ENCODE measurements around the gene PCDHAC1. TPM values are rescaled to one million over a fixed set of nuclear protein-coding genes. Genes with fewer than 3 reads are reported as not detected.

The PCDHAC1 gene, protein sequence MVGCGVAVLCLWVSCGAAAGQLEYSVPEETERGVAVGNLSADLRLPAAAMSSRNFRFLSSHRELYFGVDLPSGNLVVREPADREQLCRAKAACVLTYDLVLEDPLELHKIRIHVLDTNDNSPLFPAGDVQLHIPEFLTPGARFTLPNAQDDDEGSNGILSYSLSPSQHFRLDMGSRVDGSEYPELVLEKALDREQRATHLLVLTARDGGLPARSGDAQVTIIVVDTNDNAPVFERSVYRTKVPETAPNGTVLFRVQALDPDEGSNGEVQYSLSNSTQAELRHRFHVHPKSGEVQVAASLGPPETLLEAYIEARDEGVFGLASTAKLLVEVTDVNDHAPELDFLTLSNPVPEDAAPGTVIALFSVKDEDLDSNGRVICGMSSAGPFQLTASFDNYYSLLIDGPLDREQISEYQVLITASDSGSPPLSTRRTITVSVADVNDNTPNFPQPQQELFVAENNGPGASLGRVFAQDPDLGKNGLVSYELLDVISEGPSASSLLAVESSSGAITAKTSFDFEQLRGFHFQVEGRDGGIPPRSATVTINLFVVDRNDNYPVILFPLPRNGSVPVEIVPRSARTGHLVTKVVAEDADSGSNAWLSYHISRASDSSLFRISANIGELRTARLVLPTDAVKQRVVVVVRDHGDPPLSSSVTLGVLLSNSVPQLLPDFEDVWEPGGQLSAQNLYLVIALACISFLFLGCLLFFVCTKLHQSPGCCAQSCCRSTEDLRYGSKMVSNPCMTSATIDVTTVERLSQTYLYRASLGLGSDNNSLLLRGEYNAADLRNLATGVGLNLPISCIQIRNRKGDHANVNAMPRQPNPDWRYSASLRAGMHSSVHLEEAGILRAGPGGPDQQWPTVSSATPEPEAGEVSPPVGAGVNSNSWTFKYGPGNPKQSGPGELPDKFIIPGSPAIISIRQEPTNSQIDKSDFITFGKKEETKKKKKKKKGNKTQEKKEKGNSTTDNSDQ
- 0.07 TPM in 1 of 2 replicates, not detected in the other for total RNA-seq

DNA sequence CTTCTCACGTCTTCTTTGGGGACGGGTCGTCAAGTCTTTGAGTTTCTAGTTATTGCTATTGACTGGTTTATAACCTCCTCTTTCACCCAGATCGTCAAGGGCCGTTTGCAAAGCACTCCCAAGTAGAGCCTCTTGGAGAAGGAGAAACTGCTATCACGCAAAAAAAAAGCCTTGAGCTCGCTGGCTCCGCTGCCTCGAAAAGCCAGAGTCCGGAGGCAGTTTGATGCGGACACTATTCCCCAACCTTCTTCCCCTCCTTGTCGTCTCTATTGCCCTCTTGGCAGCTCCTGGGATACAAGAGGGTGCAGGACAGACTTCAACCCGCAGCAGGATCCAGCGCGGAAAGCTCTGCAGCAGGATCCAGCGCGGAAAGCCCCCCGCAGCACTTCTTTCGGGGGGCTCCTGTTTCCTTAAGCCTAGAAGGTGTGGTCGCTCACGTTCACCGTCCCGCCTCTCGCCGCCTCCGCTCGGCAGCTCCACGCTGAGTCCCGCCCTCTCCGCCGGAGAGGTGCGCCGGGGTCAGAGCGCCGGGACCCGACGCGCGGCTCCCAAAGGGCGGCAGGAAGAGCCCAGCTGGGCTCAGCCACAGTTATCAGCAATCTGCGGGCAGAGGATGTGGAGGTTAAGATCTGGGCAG lies at the start of gene PCDHAC1:
TSS of gene PCDHAC1 (plus strand) at position 494 of the 637 bp plus-strand sequence. CDS start 594 bp downstream, outside the sequence.

DNA sequence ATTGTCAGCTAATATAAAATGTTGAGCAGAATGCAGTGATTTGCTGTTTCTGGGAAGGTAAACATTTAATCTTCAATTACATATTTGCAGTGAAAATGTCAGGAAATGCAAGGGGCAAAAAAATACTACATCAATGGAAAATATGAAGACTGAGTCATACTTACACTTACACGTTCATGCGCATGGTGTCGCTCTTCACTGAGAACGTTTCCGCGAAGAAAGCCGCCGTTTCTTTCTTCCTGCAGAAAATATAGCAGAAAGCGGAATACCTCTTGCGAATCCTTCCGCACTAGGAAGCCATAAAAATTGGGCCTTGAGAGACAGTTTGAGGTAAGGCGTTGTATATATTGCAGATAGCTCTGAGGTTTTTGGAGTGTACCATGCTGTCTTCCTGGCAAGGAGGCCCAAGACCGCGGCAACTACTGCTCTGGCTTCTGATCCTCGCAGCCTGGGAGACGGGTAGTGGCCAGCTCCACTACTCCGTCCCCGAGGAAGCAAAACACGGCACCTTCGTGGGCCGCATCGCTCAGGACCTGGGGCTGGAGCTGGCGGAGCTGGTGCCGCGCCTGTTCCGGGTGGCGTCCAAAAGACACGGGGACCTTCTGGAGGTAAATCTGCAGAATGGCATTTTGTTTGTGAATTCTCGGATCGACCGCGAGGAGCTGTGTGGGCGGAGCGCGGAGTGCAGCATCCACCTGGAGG lies 44.1 kb upstream of the PCDHAC1 start, which contains the start of gene PCDHA13:
TSS of gene PCDHA13 (plus strand) at position 236 of the 702 bp plus-strand sequence. CDS start at position 381, 145 bp downstream.

DNA sequence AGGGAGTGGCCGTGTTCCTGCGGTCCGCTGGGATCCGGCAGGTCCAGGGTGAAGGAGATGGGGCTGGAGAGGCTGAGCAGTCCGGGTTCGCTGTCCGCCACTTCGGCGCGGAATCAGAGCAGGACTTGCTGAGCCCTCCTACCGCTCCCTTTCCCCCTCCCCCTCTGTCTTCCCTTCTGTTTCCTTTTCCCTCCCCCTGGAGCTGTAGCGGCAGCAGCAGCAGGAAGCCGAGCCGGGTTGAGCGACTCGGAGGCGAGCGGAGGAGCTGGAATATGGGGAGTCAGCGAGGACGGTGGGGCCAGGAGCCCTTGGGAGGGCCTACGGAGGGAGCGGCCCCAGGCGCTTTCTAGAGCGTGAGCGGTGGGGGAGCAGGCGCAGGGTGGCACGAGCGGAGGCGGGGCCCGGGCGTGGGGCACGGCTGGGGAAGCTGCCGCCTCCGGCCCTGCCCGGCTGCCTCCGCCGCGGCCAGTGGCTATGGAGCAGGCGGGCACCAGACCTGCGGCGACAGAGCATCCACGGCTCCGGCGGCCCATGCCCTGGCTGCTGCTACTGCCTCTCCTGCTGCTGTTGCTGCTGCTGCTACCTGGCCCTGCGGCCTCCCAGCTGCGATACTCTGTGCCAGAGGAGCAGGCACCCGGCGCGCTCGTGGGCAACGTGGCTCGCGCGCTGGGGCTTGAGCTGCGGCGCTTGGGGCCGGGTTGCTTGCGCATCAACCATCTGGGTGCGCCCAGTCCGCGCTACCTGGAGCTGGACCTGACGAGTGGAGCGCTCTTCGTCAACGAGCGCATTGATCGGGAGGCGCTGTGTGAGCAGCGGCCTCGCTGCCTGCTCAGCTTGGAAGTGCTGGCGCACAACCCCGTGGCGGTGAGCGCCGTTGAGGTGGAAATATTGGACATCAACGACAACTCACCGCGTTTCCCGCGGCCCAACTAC lies 40.5 kb downstream of the PCDHAC1 start, which contains the start of gene PCDHAC2:
TSS of gene PCDHAC2 (plus strand) at position 184 of the 933 bp plus-strand sequence. CDS start at position 475, 291 bp downstream.

Other genes with a start within 250 kb of the PCDHAC1 start
- 83.6 TPM in 2 replicates for gene HARS1, start 234.9 kb upstream of the PCDHAC1 start, total RNA-seq
- gene HARS2, start 234.8 kb upstream of the PCDHAC1 start, total RNA-seq = 33.1 and 35.0 TPM in 2 replicates
- 33.2 and 34.5 TPM in 2 replicates for gene ZMAT2, start 225.9 kb upstream of the PCDHAC1 start, total RNA-seq
- 0.14 TPM in 2 replicates for gene PCDHA1, start 140.2 kb upstream of the PCDHAC1 start, total RNA-seq
- not detected in 2 replicates for gene PCDHA2, start 131.4 kb upstream of the PCDHAC1 start, total RNA-seq
- gene PCDHA3, start 125.2 kb upstream of the PCDHAC1 start, total RNA-seq = not detected in 2 replicates
- gene PCDHA4, start 119.2 kb upstream of the PCDHAC1 start, total RNA-seq = 0.23 and 0.42 TPM in 2 replicates
- gene PCDHA5, start 104.7 kb upstream of the PCDHAC1 start, total RNA-seq = not detected in 2 replicates
- not detected in 2 replicates for gene PCDHA6, start 98.3 kb upstream of the PCDHAC1 start, total RNA-seq
- not detected in 2 replicates for gene PCDHA7, start 92.0 kb upstream of the PCDHAC1 start, total RNA-seq
- gene PCDHA8, start 85.1 kb upstream of the PCDHAC1 start, total RNA-seq = not detected in 2 replicates
- not detected in 2 replicates for gene PCDHA9, start 77.9 kb upstream of the PCDHAC1 start, total RNA-seq
- not detected in 2 replicates for gene PCDHA10, start 70.4 kb upstream of the PCDHAC1 start, total RNA-seq
- gene PCDHA11, start 57.3 kb upstream of the PCDHAC1 start, total RNA-seq = not detected in 2 replicates
- gene PCDHA12, start 51.0 kb upstream of the PCDHAC1 start, total RNA-seq = not detected in 2 replicates
- gene PCDHA13, start 44.2 kb upstream of the PCDHAC1 start, total RNA-seq = not detected in 2 replicates
- gene PCDHAC2, start 40.2 kb downstream of the PCDHAC1 start, total RNA-seq = 0.42 and 1.1 TPM in 2 replicates
- not detected in 2 replicates for gene PCDHB1, start 125.1 kb downstream of the PCDHAC1 start, total RNA-seq
- gene PCDHB2, start 168.3 kb downstream of the PCDHAC1 start, total RNA-seq = 0.14 TPM in 1 of 2 replicates, not detected in the other
- 0.05 TPM in 1 of 2 replicates, not detected in the other for gene PCDHB3, start 174.2 kb downstream of the PCDHAC1 start, total RNA-seq
- not detected in 2 replicates for gene PCDHB4, start 195.5 kb downstream of the PCDHAC1 start, total RNA-seq
- gene PCDHB5, start 208.9 kb downstream of the PCDHAC1 start, total RNA-seq = 0.63 TPM in 1 of 2 replicates, not detected in the other
- gene PCDHB6, start 223.8 kb downstream of the PCDHAC1 start, total RNA-seq = 0.14 TPM in 1 of 2 replicates, not detected in the other
- gene PCDHB7, start 246.3 kb downstream of the PCDHAC1 start, total RNA-seq = not detected in 2 replicates

All from airway epithelial cell (primary cell).